Stimulated activated CD4-positive, alpha-beta T cell treated with anti-CD3 and anti-CD28 coated beads, TNF-alpha, amount 100 ng/mL, for 1 hour (primary cell): ENCODE measurements around the gene DLGAP5.

Source experiments
- DNase-seq, 3 donors: peaks; one replicate each; pipeline ENCODE4 v3.0.0-alpha.2; 2020; ENCODE audit warnings: low read depth in 3 of 3, low spot score in 1 of 3

The DLGAP5 gene

GRCh38 chr14:55180434-55180833 is 11.0 kb downstream of the DLGAP5 start:
- no peak for DNase-seq

- DNase-seq: no peak
Measured at GRCh38 chr14:55180006-55180405, 11.4 kb downstream of the DLGAP5 start.

GRCh38 chr14:55170526-55170925 is 20.9 kb downstream of the DLGAP5 start:
- DNase-seq: no peak

DNA sequence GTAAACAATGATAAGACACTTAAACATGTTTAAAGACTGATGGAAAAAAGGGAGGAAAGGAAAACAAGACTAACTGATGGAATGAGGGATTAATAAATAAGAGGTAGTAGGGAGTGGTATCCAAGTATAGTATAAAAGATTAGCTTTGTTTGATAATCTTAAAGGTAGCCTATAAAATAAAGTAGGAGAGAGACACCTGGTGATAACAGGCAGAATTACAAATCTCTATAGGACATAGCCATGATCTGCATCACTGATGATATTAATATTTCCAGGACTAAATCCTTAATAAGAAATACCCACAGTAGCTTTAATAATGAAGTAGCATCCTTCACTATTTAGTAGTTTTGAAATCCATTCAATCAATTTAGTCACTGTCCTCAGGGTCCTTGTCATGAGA is 30.4 kb downstream of the DLGAP5 start:
- no peak for DNase-seq

- DNase-seq: no peak
Measured at GRCh38 chr14:55158412-55158811, 33.0 kb downstream of the DLGAP5 start.

DNA sequence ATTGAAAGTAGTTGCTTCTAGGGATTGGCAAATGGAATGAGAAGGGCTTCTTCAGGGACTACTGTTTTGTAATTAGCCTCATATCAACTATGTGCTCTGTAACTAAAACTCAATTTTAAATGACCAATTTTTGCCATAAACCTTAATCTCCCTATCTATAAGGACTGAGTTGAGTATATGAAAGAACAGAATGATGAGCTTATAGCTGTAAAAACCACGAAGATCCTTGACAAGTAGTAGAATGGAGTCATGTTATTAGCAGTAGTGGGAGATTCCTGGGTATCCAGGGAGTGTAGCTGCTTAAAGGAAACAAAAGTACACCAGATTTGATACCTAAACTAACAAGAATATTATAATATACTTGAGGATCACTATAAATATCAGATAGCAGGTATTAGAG is 34.3 kb downstream of the DLGAP5 start:
- DNase-seq: no peak

GRCh38 chr14:55153951-55154350 is 37.4 kb downstream of the DLGAP5 start:
- no peak for DNase-seq

GRCh38 chr14:55152052-55152753 is 39.2 kb downstream of the DLGAP5 start:
- no peak for DNase-seq

- DNase-seq: no peak
Measured at GRCh38 chr14:55151601-55152000, 39.8 kb downstream of the DLGAP5 start.

GRCh38 chr14:55146425-55146824 is 45.0 kb downstream of the DLGAP5 start:
- DNase-seq: no peak

- no peak for DNase-seq
Measured at GRCh38 chr14:55142466-55142865, 48.9 kb downstream of the DLGAP5 start.

DNA sequence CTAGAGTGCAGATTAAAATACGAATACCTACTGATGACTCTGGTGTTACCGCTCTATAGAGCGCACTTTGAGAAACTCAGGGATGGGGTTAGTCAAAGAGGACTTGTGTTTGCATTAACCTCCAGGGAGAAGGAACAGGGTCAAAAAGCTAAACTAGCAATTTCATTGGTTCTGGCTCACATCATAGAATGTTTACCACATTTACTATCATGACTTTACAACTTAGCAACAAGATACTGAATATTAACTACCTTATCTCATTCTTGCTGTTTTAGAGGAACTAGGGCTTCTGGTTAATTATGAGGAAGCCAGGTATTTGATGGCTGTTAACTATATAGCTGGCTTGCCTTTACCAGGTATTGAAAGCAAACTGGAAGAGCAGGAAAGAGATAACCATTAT is 49.6 kb downstream of the DLGAP5 start:
- DNase-seq: no peak

GRCh38 chr14:55139696-55140509 is 51.5 kb downstream of the DLGAP5 start:
- no peak for DNase-seq

GRCh38 chr14:55139141-55139540 is 52.2 kb downstream of the DLGAP5 start:
- DNase-seq: no peak

DNA sequence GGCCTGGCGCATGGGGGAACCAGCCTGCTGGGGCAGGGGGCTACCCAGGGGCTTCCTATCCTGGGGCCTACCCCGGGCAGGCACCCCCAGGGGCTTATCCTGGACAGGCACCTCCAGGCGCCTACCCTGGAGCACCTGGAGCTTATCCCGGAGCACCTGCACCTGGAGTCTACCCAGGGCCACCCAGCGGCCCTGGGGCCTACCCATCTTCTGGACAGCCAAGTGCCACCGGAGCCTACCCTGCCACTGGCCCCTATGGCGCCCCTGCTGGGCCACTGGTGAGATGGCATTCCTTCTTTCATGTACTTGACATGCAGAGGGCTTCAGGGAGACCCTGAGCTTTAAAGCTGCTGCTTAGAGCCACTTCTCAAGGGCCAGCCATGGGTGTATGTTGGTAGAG is 53.3 kb downstream of the DLGAP5 start:
- no peak for DNase-seq

DNA sequence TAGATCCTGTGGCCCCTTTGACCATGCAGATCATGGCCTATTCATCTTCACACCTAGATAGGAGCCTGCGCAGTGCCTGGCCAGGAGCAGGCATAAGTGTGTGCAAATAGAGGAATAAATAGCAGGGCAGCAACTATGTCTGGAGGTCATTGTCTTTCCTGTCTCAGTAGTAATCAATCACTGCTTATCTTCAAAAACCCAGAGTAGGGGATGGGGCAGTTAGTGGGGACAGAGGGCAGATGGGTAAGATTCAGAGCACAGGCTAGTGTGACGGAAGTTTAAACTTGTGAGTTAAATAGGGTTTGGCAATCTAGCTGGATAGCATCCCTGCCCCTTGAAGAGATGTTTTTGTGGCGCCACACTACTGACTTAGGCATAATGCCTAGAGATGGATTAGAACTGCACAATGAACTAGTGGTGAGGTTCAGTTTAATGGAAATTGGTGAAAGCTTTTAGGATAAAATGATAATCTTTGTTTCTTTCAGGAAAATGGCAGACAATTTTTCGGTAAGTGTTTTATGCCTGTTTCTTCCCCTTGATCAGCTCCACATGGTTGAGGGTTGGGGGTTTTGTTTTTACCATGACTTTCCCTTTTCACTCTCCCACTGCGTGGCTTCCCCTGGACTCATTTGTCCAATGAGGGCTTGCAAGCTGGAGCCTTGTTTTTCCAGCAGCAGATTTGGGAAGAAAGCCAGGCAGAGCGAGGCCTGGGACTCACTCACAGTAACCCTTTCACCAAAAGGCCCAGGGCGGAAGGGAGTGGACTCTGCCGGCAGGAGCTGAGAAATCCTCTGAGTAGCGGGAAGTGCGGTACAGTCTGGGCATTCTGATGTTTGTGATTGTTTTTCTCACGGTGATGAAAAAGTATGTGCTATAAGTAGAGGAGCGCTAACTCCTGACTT is 54.2 kb downstream of the DLGAP5 start:
- DNase-seq: no peak

DNA sequence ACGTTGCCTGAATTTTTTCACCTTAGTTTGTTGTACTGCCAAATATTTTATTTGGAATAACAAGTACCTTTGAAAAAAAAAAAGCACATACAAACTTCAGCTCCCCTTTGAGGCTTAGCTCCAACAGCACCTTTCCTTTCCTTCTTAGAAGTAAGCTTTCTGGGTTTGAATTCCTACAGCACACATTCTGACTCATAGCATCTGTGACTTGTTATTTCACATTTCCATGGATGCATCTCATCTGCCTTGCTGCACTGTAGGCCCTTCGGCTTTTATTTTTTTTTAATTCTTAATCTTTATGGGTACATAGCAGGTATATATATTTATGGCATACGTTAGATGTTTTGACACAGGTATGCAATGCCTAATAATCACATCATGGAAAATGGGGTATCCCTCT is 55.1 kb downstream of the DLGAP5 start:
- DNase-seq: no peak

- no peak for DNase-seq
Measured at GRCh38 chr14:55133416-55133815, 58.0 kb downstream of the DLGAP5 start.

DNA sequence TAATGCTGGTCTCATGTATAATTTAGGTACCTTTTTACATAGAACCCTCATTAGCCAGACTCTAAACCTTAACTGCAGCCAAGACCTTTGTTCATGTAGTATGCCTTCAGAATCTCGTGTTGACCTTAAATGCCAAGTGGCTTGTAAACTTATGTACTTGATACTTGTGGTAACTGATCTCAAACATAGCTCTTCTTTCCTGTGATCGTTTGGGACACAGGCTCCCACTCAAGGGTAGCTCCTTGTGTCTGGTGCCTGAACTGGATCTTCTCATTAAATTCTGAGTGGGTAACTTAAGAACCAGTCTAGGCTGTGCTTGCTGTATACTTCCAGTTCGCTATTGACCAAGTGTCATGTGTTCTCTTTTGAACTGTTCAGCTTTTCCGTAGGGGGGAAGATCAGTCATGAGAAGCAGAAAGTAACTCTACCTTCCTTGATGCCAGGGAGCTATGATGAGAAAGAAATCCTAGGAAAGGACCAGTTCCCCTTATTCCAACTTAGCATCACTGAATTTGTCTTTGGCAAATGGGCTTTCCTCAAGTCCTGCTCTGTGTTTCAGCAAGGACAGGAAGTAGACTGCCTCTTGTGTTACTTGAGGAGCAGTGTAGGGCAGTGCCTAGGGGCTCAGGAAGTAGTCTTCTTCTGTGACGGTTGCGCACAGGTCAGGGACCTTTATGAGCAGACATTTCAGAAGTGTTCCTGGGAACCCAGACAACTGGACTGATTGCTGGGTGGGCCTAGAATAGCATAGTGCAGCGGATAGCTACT is 59.8 kb downstream of the DLGAP5 start:
- no peak for DNase-seq

- DNase-seq: no peak
Measured at GRCh38 chr14:55130196-55130550, 61.2 kb downstream of the DLGAP5 start.
